Nephron (organoid): ENCODE measurements around the gene RAB40B.

ENCODE experiments used
- H3K27ac Mint-ChIP-seq, 3 experiments: 2 replicates each; pipeline ENCODE4 v1.8.0; 2020; ENCODE audit warnings: mixed read lengths in 3 of 3, mild to moderate bottlenecking in 2 of 3, moderate library complexity in 1 of 3
- H3K27me3 Mint-ChIP-seq: 2 replicates; pipeline ENCODE4 v1.8.0; 2021; ENCODE audit warnings: low read depth, mild to moderate bottlenecking, moderate library complexity, mixed read lengths
- H3K36me3 Mint-ChIP-seq: 2 replicates; pipeline ENCODE4 v1.8.0; 2020; ENCODE audit warnings: low read depth, mixed read lengths
- H3K4me1 Mint-ChIP-seq: 2 replicates; pipeline ENCODE4 v1.8.0; 2020; ENCODE audit warnings: mixed read lengths
- H3K4me3 Mint-ChIP-seq, 3 experiments: 2 replicates each; pipeline ENCODE4 v1.8.0; 2020; ENCODE audit warnings: mild to moderate bottlenecking in 3 of 3, mixed read lengths in 3 of 3, moderate library complexity in 2 of 3
- H3K9me3 Mint-ChIP-seq: 2 replicates; pipeline ENCODE4 v1.8.0; 2020; ENCODE audit warnings: mixed read lengths
- CTCF ChIP-seq, 3 experiments: fragments of 200-600 bp; sonication (generic); IDR thresholded peaks; one replicate each; pipeline ENCODE4 v1.5.0; 2021; ENCODE audit warnings: antibody characterized with exemption in 3 of 3; ENCODE audit not compliant: unreplicated experiment in 3 of 3

RAB40B gene

GRCh38 chr17:82677353-82677925 is 21.1 kb downstream of the RAB40B start:
- H3K9me3 Mint-ChIP-seq, result peaks cover 8% of the 10 kb centered on the region
- no peaks in the 10 kb centered on the region for H3K27me3 Mint-ChIP-seq
- H3K36me3 Mint-ChIP-seq, result peaks cover 8% of the 10 kb centered on the region
- no peak overlapping the region for H3K27ac Mint-ChIP-seq
- TF ChIP-seq CTCF (IDR thresholded peaks at IDR 0.05; ENCODE audit: unreplicated experiment in 3 of 3), result no peak
- H3K4me3 Mint-ChIP-seq, result no peak overlapping the region
- H3K4me1 Mint-ChIP-seq, result peaks cover 17% of the 10 kb centered on the region

- TF ChIP-seq CTCF (IDR thresholded peaks at IDR 0.05; ENCODE audit: unreplicated experiment in 3 of 3), result no peak
- no peaks in the 10 kb centered on the region for H3K27me3 Mint-ChIP-seq
- no peak overlapping the region for H3K4me3 Mint-ChIP-seq
- no peak overlapping the region for H3K27ac Mint-ChIP-seq
- H3K36me3 Mint-ChIP-seq, result no peaks in the 10 kb centered on the region
- no peaks in the 10 kb centered on the region for H3K9me3 Mint-ChIP-seq
- H3K4me1 Mint-ChIP-seq, result peaks cover 24% of the 10 kb centered on the region
These were observed 22.8 kb downstream of the RAB40B start for GRCh38 chr17:82675476-82676245.

- H3K36me3 Mint-ChIP-seq, result no peaks in the 10 kb centered on the region
- no peak overlapping the region for H3K4me3 Mint-ChIP-seq
- H3K27ac Mint-ChIP-seq, result no peak overlapping the region
- H3K9me3 Mint-ChIP-seq, result no peaks in the 10 kb centered on the region
- H3K4me1 Mint-ChIP-seq, result peaks cover 28% of the 10 kb centered on the region
- TF ChIP-seq CTCF (IDR thresholded peaks at IDR 0.05; ENCODE audit: unreplicated experiment in 3 of 3), result no peak
- H3K27me3 Mint-ChIP-seq, result no peaks in the 10 kb centered on the region
These were observed 23.6 kb downstream of the RAB40B start for GRCh38 chr17:82674656-82675475.

- no peak overlapping the region for H3K4me3 Mint-ChIP-seq
- H3K9me3 Mint-ChIP-seq, result no peaks in the 10 kb centered on the region
- H3K27ac Mint-ChIP-seq, result peak overlapping the region; percentile 9 to 51 (median 27)
- H3K36me3 Mint-ChIP-seq, result peaks cover 5% of the 10 kb centered on the region
- peaks cover 3% of the 10 kb centered on the region for H3K27me3 Mint-ChIP-seq
- peaks cover 28% of the 10 kb centered on the region for H3K4me1 Mint-ChIP-seq
- no peak for TF ChIP-seq CTCF (IDR thresholded peaks at IDR 0.05; ENCODE audit: unreplicated experiment in 3 of 3)
These were observed 27.6 kb downstream of the RAB40B start for GRCh38 chr17:82670661-82671450.

- Mint-ChIP-seq H3K4me1 (peaks cover 29% of the 10 kb centered on the region), H3K27me3 (peaks cover 3% of the 10 kb centered on the region), H3K4me3 (no peak overlapping the region), H3K9me3 (no peaks in the 10 kb centered on the region), H3K27ac (no peak overlapping the region), H3K36me3 (peaks cover 8% of the 10 kb centered on the region)
- peak; percentile 45 to 51 (median 47) for TF ChIP-seq CTCF (IDR thresholded peaks at IDR 0.05; ENCODE audit: unreplicated experiment in 3 of 3)
These were observed 29.8 kb downstream of the RAB40B start for GRCh38 chr17:82668631-82669099.
